GM12892 (cell line): ENCODE results near the gene CLDN6.

Experiments used
- POLR2A ChIP-seq: IDR thresholded peaks from 2 replicates; pipeline ENCODE4 v1.6.1; 2011; ENCODE audit warnings: low read depth, low read length, control low read depth
- POLR2AphosphoS5 ChIP-seq: IDR thresholded peaks from 2 replicates; pipeline ENCODE4 v1.6.1; 2011; ENCODE audit warnings: low read depth, low read length, control low read depth
- TAF1 ChIP-seq: IDR thresholded peaks from 2 replicates; pipeline ENCODE4 v1.6.1; 2011; ENCODE audit warnings: low read depth, mild to moderate bottlenecking, control low read depth, low read length, borderline replicate concordance

DNA sequence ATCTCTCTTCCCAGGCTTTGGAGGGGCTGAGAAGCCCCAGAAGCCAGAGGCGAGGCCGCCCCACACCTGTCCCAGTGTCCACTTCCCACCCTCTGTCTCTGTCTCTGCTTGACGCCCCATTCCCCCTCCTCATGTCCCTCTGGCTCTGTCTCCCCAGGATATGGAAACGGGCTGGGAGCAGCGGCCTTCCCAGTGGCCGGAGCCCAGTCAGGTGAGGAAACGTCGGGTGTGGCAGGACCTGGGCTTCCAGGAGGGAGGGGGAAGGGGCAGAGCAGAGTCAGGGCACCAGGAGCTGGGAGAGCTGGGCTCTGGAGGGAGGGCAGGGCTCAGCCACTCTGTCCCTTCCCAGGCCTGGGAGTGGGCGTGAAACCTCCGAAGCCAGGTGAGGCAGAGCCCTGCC, 27.1 kb downstream of the CLDN6 start:
- no peak for TF ChIP-seq POLR2A
- TF ChIP-seq TAF1 = no peak
- no peak for TF ChIP-seq POLR2AphosphoS5
